IPS-18a (cell line): ENCODE measurements around the gene ZNF516.

Experiments
- H3K27ac ChIP-seq: one replicate; pipeline ENCODE4 v1.5.1; 2013; ENCODE audit warnings: low read length
- H3K27me3 ChIP-seq: one replicate; pipeline ENCODE4 v1.6.1; 2013; ENCODE audit warnings: mild to moderate bottlenecking, low read length; ENCODE audit not compliant: control insufficient read depth, insufficient read depth
- H3K36me3 ChIP-seq: one replicate; pipeline ENCODE4 v1.6.1; 2013; ENCODE audit warnings: low read depth, low read length; ENCODE audit not compliant: control insufficient read depth
- H3K4me1 ChIP-seq: one replicate; pipeline ENCODE4 v1.6.1; 2013; ENCODE audit warnings: low read depth, low read length; ENCODE audit not compliant: control insufficient read depth
- H3K4me3 ChIP-seq: one replicate; pipeline ENCODE4 v1.5.1; 2013; ENCODE audit warnings: low read length
- H3K9ac ChIP-seq: one replicate; pipeline ENCODE4 v1.6.1; 2013; ENCODE audit warnings: mild to moderate bottlenecking, low read length, moderate library complexity
- H3K9me3 ChIP-seq: one replicate; pipeline ENCODE4 v1.6.1; 2013; ENCODE audit warnings: low read depth, low read length; ENCODE audit not compliant: control insufficient read depth

ZNF516 gene

GRCh38 chr18:76374330-76375281 is 120.4 kb downstream of the ZNF516 start:
- Histone ChIP-seq H3K4me3 (no peak overlapping the region), H3K27ac (no peak overlapping the region), H3K9ac (no peak overlapping the region), H3K36me3 (peaks cover 4% of the 10 kb centered on the region), H3K27me3 (no peaks in the 10 kb centered on the region), H3K9me3 (no peaks in the 10 kb centered on the region), H3K4me1 (peaks cover 6% of the 10 kb centered on the region)

- peaks cover 4% of the 10 kb centered on the region for H3K36me3 ChIP-seq
- no peak overlapping the region for H3K4me3 ChIP-seq
- H3K9ac ChIP-seq = no peak overlapping the region
- H3K27ac ChIP-seq = no peak overlapping the region
- peaks cover 8% of the 10 kb centered on the region for H3K4me1 ChIP-seq
- no peaks in the 10 kb centered on the region for H3K9me3 ChIP-seq
- no peaks in the 10 kb centered on the region for H3K27me3 ChIP-seq
Measured at GRCh38 chr18:76373297-76373696, 121.7 kb downstream of the ZNF516 start.

- Histone ChIP-seq H3K9ac (no peak overlapping the region), H3K27ac (no peak overlapping the region), H3K9me3 (no peaks in the 10 kb centered on the region), H3K27me3 (no peaks in the 10 kb centered on the region), H3K4me1 (peaks cover 14% of the 10 kb centered on the region), H3K36me3 (peaks cover 4% of the 10 kb centered on the region), H3K4me3 (no peak overlapping the region)
Measured at GRCh38 chr18:76371301-76372203, 123.5 kb downstream of the ZNF516 start.

GRCh38 chr18:76370686-76371085 is 124.4 kb downstream of the ZNF516 start:
- Histone ChIP-seq H3K27me3 (no peaks in the 10 kb centered on the region), H3K36me3 (peaks cover 4% of the 10 kb centered on the region), H3K9ac (no peak overlapping the region), H3K9me3 (no peaks in the 10 kb centered on the region), H3K4me1 (peaks cover 14% of the 10 kb centered on the region), H3K4me3 (no peak overlapping the region), H3K27ac (no peak overlapping the region)

- no peak overlapping the region for H3K27ac ChIP-seq
- peaks cover 4% of the 10 kb centered on the region for H3K36me3 ChIP-seq
- H3K9me3 ChIP-seq = no peaks in the 10 kb centered on the region
- H3K9ac ChIP-seq = no peak overlapping the region
- H3K4me3 ChIP-seq = no peak overlapping the region
- peaks cover 14% of the 10 kb centered on the region for H3K4me1 ChIP-seq
- H3K27me3 ChIP-seq = no peaks in the 10 kb centered on the region
Measured at GRCh38 chr18:76370201-76370600, 124.8 kb downstream of the ZNF516 start.

GRCh38 chr18:76369791-76370190 is 125.3 kb downstream of the ZNF516 start:
- no peaks in the 10 kb centered on the region for H3K9me3 ChIP-seq

GRCh38 chr18:76368976-76369375 is 126.1 kb downstream of the ZNF516 start:
- Histone ChIP-seq H3K4me3 (no peak overlapping the region), H3K9me3 (no peaks in the 10 kb centered on the region), H3K36me3 (peaks cover 4% of the 10 kb centered on the region), H3K27me3 (no peaks in the 10 kb centered on the region), H3K4me1 (peaks cover 14% of the 10 kb centered on the region), H3K9ac (no peak overlapping the region), H3K27ac (no peak overlapping the region)

More at GRCh38 chr18:76369791-76370190, 125.3 kb downstream of the ZNF516 start:
- no peaks in the 10 kb centered on the region for H3K27me3 ChIP-seq
- H3K27ac ChIP-seq = no peak overlapping the region
- peaks cover 4% of the 10 kb centered on the region for H3K36me3 ChIP-seq
- no peak overlapping the region for H3K9ac ChIP-seq
- peaks cover 14% of the 10 kb centered on the region for H3K4me1 ChIP-seq
- H3K4me3 ChIP-seq = no peak overlapping the region

- H3K27ac ChIP-seq = no peak overlapping the region
- H3K27me3 ChIP-seq = no peaks in the 10 kb centered on the region
- H3K4me3 ChIP-seq = no peak overlapping the region
- no peak overlapping the region for H3K9ac ChIP-seq
- H3K4me1 ChIP-seq = peaks cover 14% of the 10 kb centered on the region
- no peaks in the 10 kb centered on the region for H3K9me3 ChIP-seq
- H3K36me3 ChIP-seq = peaks cover 4% of the 10 kb centered on the region
Measured at GRCh38 chr18:76368271-76368670, 126.8 kb downstream of the ZNF516 start.

GRCh38 chr18:76367168-76368125 is 127.6 kb downstream of the ZNF516 start:
- H3K4me3 ChIP-seq = no peak overlapping the region
- H3K4me1 ChIP-seq = peaks cover 12% of the 10 kb centered on the region
- no peaks in the 10 kb centered on the region for H3K9me3 ChIP-seq
- H3K9ac ChIP-seq = no peak overlapping the region
- H3K27me3 ChIP-seq = no peaks in the 10 kb centered on the region
- no peak overlapping the region for H3K27ac ChIP-seq
- H3K36me3 ChIP-seq = peaks cover 4% of the 10 kb centered on the region

GRCh38 chr18:76365561-76365960 is 129.5 kb downstream of the ZNF516 start:
- no peak overlapping the region for H3K4me3 ChIP-seq
- peaks cover 12% of the 10 kb centered on the region for H3K4me1 ChIP-seq
- no peak overlapping the region for H3K9ac ChIP-seq
- no peaks in the 10 kb centered on the region for H3K9me3 ChIP-seq
- no peaks in the 10 kb centered on the region for H3K27me3 ChIP-seq
- no peak overlapping the region for H3K27ac ChIP-seq
- H3K36me3 ChIP-seq = peaks cover 3% of the 10 kb centered on the region
